Measurements from ENCODE around the gene RYR2. TPM values are rescaled to one million over a fixed set of nuclear protein-coding genes. Genes with fewer than 3 reads are reported as not detected.

RYR2 gene
- polyA plus RNA-seq, 3 donors from 2014 or later: 0.12 to 0.18 TPM; not detected in 1

DNA sequence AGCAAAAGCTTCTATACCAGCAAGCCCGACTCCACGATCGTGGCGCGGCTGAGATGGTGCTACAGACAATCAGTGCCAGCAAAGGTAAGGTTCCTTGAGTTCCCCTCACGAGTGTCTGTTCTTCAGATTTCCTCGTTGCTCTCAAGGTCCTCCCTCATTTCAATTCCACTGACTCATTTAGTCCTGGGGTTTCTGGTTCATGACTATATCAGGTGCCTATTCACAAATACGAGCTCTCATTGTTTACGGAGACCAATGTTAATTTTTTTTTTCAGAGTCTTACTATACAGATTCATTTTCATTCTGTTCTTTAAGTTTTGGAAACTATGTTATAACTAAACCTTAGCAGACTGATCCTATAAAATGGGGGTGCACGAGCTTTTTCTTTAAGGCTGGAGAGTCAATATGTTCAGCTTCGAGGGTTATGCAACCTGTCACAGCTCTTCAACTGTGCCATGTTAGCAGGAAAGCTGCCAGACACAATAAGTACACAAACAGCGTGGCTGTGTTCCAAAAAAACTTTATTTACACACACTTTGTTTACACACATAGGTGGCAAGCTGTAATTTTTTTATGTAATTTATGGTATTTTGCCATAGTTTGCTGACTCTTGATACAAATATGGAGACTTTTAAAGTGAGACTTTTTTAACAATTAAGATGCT is 714.5 kb downstream of the RYR2 start:
- Mint-ChIP-seq H3K27me3 (ENCODE audit: low read depth in 3 of 3) (no peaks in the 10 kb centered on the region), H3K27ac (no peak overlapping the region), H3K36me3 (no peaks in the 10 kb centered on the region), H3K9me3 (peaks cover 0 to 6% (median 2%) of the 10 kb centered on the region in 6 donors), H3K4me3 (no peak overlapping the region), H3K4me1 (peaks cover 10 to 12% of the 10 kb centered on the region in 2 donors)
- no peak for DNase-seq

DNA sequence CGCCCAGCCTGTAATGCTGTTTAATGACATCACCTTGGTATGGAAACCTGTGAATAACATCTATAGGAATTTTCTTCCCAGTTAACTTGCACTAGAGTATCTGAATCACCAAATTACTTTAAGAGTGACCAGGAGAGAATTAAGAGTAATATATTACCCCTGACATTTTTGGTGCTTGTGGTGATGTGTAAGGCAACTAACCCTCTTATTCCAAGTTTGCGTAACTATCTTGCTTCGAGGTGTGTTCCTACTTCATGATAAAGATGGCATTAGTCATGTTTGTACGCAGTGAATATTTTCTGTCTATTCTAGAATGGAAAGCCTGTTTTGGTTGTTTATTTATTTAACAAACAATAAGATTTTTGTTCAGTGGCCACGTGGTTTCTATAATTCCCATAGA is 717.4 kb downstream of the RYR2 start:
- peaks cover 0 to 2% (median 0%) of the 10 kb centered on the region in 3 donors for H3K36me3 Mint-ChIP-seq
- peaks cover 8 to 10% of the 10 kb centered on the region in 2 donors for H3K4me1 Mint-ChIP-seq
- H3K4me3 Mint-ChIP-seq: no peak overlapping the region
- no peak overlapping the region for H3K27ac Mint-ChIP-seq
- no peaks in the 10 kb centered on the region for H3K27me3 Mint-ChIP-seq (ENCODE audit: low read depth in 3 of 3)
- DNase-seq: no peak
- H3K9me3 Mint-ChIP-seq: peaks cover 0 to 11% (median under 1%) of the 10 kb centered on the region in 6 donors

DNA sequence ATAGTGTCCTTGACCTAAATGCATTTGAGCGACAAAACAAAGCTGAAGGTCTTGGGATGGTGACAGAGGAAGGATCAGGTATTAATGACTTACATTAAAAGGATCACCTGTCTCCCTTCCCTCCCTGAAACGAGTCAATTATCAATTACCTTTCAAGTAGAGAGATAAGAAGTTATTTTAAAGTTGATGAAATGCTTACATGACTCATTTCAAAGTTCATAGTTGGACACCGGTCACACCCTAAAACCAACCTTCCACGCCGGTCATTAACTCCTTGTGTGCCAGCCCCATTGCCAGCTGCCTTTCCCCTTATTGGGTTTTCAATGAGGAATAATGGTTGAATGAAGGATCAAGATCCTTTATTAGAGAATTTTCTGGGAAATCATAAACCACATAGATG is 719.0 kb downstream of the RYR2 start:
- Mint-ChIP-seq H3K9me3 (peaks cover 0 to 8% (median 2%) of the 10 kb centered on the region in 6 donors), H3K36me3 (peaks cover 0 to 2% (median 0%) of the 10 kb centered on the region in 3 donors), H3K4me1 (no peaks in the 10 kb centered on the region), H3K27me3 (ENCODE audit: low read depth in 3 of 3) (no peaks in the 10 kb centered on the region), H3K27ac (no peak overlapping the region), H3K4me3 (no peak overlapping the region)
- no peak for DNase-seq

DNA sequence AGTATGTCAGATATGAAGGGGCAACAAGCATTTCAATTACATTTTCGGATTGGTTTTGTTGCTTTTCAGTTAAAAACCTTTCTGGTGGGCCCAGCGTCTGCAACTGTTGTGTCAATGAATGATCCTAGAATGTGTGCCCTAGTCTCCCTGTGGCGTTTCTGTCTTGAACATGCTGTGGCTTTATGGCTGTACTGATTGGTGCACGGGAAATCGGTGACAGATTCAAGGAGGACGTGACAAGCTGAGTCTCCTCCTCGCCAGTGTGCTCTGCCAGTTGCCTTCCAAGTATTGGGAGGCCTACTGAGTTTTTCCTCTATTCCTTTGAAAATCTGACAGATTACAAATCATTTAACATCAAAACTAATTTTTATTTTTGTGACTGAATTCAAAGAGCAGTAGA is 721.2 kb downstream of the RYR2 start:
- no peaks in the 10 kb centered on the region for H3K27me3 Mint-ChIP-seq (ENCODE audit: low read depth in 3 of 3)
- DNase-seq: no peak
- H3K4me3 Mint-ChIP-seq: no peak overlapping the region
- H3K27ac Mint-ChIP-seq: no peak overlapping the region
- H3K4me1 Mint-ChIP-seq: no peaks in the 10 kb centered on the region
- H3K36me3 Mint-ChIP-seq: peaks cover 0 to 2% (median 0%) of the 10 kb centered on the region in 3 donors
- H3K9me3 Mint-ChIP-seq: peaks cover 0 to 6% (median 2%) of the 10 kb centered on the region in 6 donors

DNA sequence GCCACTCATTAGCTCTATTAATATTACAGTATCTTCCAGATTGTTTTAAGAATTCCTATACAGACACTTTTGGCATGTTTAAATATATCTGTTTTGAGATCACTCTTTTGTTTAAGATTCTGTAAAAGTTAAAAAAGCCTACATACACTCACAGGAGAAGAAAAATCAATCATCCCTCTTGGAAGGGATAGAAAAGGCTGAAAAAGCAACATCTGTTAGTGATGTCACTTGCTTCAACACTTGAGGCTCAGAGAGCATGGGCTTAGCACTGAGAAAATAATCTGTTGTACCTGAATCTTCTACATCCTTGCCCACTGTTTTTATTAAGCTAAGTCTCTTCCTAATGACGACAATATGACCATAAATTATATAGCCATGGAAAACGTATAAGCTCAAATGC is 721.8 kb downstream of the RYR2 start:
- peaks cover 0 to 2% (median 0%) of the 10 kb centered on the region in 3 donors for H3K36me3 Mint-ChIP-seq
- DNase-seq: no peak

DNA sequence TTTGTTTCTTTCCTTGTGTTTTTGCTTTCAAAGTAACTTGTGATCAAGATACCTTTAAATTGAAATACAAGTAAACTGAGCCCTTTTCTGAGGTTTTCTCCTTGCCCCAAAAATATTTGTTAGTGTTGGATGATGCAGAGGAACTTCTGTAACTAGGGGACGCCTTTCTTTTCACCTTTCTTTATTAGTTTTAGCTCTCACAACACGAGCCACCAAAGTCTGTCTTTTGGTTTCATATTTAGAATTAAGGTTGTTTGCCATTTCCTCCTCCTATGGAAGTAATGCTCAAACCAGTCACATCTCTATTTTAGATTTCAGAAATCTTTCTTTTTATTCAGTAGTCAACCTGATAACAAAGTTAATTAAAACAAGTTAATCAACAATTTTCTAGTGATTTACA is 727.9 kb downstream of the RYR2 start:
- peaks cover 0 to 3% of the 10 kb centered on the region in 2 donors for H3K4me1 Mint-ChIP-seq
- peaks cover 0 to 5% (median under 1%) of the 10 kb centered on the region in 6 donors for H3K9me3 Mint-ChIP-seq
- no peaks in the 10 kb centered on the region for H3K36me3 Mint-ChIP-seq
- H3K27ac Mint-ChIP-seq: peak overlapping the region in 1 of 6 donors; percentile 46
- no peak for DNase-seq
- H3K27me3 Mint-ChIP-seq (ENCODE audit: low read depth in 3 of 3): peaks cover 0 to 8% (median 2%) of the 10 kb centered on the region in 3 donors
- H3K4me3 Mint-ChIP-seq: peak overlapping the region in 2 of 5 donors; percentile 17 to 64

More for the DNA sequence above, 721.8 kb downstream of the RYR2 start:
- Mint-ChIP-seq H3K4me3 (no peak overlapping the region), H3K27ac (no peak overlapping the region), H3K27me3 (ENCODE audit: low read depth in 3 of 3) (no peaks in the 10 kb centered on the region), H3K4me1 (no peaks in the 10 kb centered on the region), H3K9me3 (peaks cover 0 to 6% (median 2%) of the 10 kb centered on the region in 6 donors)

DNA sequence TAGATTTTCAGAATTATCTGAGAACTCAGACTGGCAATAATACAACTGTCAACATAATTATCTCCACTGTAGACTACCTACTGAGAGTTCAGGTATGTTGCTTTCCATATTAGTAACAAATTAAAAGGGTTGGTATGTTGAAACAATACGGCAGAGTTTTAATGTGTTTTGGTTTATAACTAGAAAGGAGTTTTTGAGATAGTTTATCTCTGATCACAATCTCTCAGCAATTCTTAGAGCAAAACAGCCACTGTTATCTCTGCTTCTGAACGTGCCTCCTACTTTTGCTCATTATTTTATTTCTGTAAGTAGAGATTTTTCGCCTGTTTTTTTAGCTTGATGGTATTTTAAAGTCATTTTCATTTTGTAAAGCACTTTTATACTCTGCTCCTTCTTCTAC is 730.0 kb downstream of the RYR2 start:
- no peak overlapping the region for H3K27ac Mint-ChIP-seq
- DNase-seq: no peak
- H3K9me3 Mint-ChIP-seq: peaks cover 0 to 4% (median under 1%) of the 10 kb centered on the region in 6 donors
- H3K4me3 Mint-ChIP-seq: no peak overlapping the region
- H3K4me1 Mint-ChIP-seq: peaks cover 0 to 3% of the 10 kb centered on the region in 2 donors
- peaks cover 0 to under 1% (median 0%) of the 10 kb centered on the region in 3 donors for H3K36me3 Mint-ChIP-seq
- peaks cover 3 to 9% (median 4%) of the 10 kb centered on the region in 3 donors for H3K27me3 Mint-ChIP-seq (ENCODE audit: low read depth in 3 of 3)

DNA sequence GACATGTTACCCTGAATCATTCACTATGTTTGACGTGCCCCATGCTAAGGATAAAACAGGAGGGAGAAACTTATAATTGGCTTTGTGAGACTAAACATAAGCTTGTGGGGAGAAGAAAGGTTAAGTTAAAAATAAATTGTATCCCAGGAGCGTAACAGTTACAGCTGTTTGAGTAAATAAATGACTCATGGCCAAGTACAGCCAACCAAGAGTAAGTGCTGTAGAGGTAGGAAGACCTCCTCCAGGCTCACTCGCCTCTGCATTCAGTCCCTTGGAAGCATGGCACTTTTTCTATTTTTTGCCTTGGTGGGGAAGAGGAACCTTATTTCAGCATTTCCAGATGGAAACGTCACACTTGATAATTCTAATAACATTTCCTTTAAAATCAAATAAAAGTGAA is 732.3 kb downstream of the RYR2 start:
- Mint-ChIP-seq H3K4me1 (peaks cover 0 to 3% of the 10 kb centered on the region in 2 donors), H3K4me3 (no peak overlapping the region), H3K27me3 (ENCODE audit: low read depth in 3 of 3) (peaks cover 3 to 10% (median 4%) of the 10 kb centered on the region in 3 donors), H3K36me3 (peaks cover 0 to 5% (median 0%) of the 10 kb centered on the region in 3 donors), H3K9me3 (peaks cover 0 to 4% (median under 1%) of the 10 kb centered on the region in 6 donors), H3K27ac (no peak overlapping the region)
- DNase-seq: no peak

DNA sequence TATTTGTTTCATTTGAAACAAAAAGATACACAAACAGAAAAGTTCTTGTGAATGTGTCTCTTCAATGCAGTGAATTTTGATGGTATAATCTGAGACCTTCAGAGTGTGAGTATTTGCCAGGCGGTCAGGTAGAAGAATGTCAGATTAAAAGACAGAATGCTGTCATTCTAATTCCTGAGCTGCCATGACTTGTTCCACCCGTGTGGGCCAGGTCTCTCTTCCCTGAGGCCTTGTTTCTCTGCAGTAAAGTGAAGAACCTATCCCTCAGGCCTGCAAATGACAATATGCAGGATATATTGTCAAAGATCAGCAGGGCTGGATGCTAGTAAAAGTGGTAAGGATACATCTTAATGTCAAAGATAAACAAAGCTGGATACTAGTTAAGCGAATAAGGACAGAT is 737.4 kb downstream of the RYR2 start:
- peaks cover 0 to 5% (median 0%) of the 10 kb centered on the region in 3 donors for H3K36me3 Mint-ChIP-seq
- H3K9me3 Mint-ChIP-seq: peaks cover 0 to 9% (median under 1%) of the 10 kb centered on the region in 6 donors
- peaks cover 3% of the 10 kb centered on the region in 3 donors for H3K27me3 Mint-ChIP-seq (ENCODE audit: low read depth in 3 of 3)
- H3K4me3 Mint-ChIP-seq: no peak overlapping the region
- DNase-seq: no peak
- no peaks in the 10 kb centered on the region for H3K4me1 Mint-ChIP-seq
- no peak overlapping the region for H3K27ac Mint-ChIP-seq

DNA sequence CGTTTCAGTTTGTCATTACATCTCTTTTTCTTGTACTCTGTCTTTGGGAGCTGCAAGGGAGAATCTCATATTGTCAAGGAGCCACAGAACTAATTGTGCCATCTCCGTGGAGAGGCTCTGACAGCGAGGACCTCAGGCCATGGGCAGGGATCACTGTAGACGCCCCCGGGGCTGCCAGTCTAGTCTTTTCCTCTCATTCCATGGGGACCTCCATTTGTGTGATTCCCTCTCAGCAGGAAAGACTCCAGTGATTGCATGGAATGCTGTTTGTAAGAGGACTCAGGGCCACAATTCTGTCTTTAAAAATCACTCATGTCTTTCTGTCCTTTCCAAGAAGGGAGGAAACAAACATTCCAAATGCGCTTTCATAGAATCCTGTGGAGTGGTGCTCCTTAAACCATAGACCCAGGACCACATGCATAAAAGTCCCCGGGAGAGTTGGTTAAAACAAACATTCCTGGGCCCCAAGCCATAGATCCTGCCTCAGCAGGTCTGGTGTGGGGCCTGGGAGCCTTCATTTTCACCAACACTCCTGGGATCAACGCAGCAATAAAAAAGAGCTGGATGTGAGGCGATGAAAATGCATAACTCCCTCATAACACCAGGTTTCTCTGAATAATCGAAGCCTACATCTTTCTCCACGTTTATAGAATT is 744.2 kb downstream of the RYR2 start:
- no peak overlapping the region for H3K27ac Mint-ChIP-seq
- no peak for DNase-seq
- no peak overlapping the region for H3K4me3 Mint-ChIP-seq
- H3K9me3 Mint-ChIP-seq: peaks cover 0 to 9% (median 1%) of the 10 kb centered on the region in 6 donors
- no peaks in the 10 kb centered on the region for H3K36me3 Mint-ChIP-seq
- peaks cover 0 to 3% of the 10 kb centered on the region in 2 donors for H3K4me1 Mint-ChIP-seq
- H3K27me3 Mint-ChIP-seq (ENCODE audit: low read depth in 3 of 3): peaks cover 0 to 3% (median 2%) of the 10 kb centered on the region in 3 donors

DNA sequence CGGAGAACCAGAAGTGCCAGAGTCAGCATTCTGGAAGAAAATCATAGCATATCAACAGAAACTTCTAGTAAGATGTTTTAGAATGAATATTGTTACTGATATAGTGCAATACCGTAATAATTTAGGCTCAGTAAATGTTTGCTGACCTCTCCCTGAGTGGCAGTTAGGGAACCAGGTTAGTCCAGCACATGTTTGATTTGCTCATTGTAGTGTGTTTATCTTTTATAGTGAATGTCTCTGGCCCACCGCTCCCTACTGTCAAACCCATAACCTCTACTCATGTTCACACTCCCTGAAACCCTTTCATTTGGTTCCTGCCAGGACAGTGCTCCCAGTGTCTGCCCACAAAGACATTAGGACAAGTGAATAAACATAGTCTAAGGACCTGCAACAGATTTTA is 746.1 kb downstream of the RYR2 start:
- no peak overlapping the region for H3K4me3 Mint-ChIP-seq
- no peak for DNase-seq
- peaks cover 0 to 3% (median 2%) of the 10 kb centered on the region in 3 donors for H3K27me3 Mint-ChIP-seq (ENCODE audit: low read depth in 3 of 3)
- H3K27ac Mint-ChIP-seq: peak overlapping the region in 2 of 6 donors; percentile 21 to 58
- H3K9me3 Mint-ChIP-seq: peaks cover 0 to 2% (median 0%) of the 10 kb centered on the region in 6 donors
- H3K4me1 Mint-ChIP-seq: peaks cover 3 to 5% of the 10 kb centered on the region in 2 donors
- H3K36me3 Mint-ChIP-seq: no peaks in the 10 kb centered on the region

DNA sequence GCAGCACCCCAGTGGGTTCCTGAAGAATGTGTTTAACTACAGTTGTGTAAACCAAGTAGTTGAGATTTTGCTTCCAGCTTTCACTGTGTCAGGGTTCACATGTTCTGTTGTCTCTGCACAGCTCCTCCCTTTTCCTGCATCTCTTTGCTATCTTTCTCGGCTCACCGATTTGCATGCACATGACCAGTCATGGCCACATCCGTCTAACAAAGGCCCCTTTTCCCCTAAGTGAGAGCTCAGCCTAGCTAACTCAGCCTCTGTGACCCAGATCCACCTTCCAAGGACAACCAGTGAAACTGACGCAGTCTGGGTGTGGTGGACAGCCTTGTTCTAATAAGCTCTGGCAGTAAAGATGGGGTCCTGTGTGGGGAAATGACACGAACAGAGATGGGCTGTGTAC is 747.6 kb downstream of the RYR2 start:
- peaks cover 0 to 3% (median 2%) of the 10 kb centered on the region in 3 donors for H3K27me3 Mint-ChIP-seq (ENCODE audit: low read depth in 3 of 3)
- H3K4me1 Mint-ChIP-seq: peaks cover 3 to 8% of the 10 kb centered on the region in 2 donors
- H3K27ac Mint-ChIP-seq: peak overlapping the region in 5 of 6 donors; percentile 6 to 84 (median 43)
- H3K9me3 Mint-ChIP-seq: peaks cover 0 to 2% (median 0%) of the 10 kb centered on the region in 6 donors
- no peaks in the 10 kb centered on the region for H3K36me3 Mint-ChIP-seq
- DNase-seq: peak; percentile 26 to 47 (median 30)
- peak overlapping the region in 2 of 5 donors; percentile 21 to 60 for H3K4me3 Mint-ChIP-seq

DNA sequence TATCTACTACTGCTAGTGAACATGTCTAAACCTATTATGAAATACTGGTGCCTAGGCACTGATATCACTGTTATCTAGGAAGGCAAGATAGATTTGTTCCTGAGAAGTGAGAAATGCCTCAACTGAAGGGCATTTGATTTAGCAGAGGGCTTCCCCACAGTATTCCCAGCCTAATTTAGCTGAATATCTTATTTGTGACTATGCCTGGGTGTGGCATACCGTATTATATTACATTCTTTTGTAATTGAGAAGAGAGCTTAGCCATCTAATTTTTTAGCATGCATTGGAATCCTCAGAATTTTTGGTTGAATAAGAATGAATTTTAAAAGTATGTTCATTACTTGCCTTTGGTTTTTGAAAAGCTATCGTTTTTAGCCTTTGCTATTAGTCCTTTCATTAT is 749.6 kb downstream of the RYR2 start:
- Mint-ChIP-seq H3K36me3 (no peaks in the 10 kb centered on the region), H3K27ac (no peak overlapping the region), H3K9me3 (peaks cover 0 to 2% (median 0%) of the 10 kb centered on the region in 6 donors)

DNA sequence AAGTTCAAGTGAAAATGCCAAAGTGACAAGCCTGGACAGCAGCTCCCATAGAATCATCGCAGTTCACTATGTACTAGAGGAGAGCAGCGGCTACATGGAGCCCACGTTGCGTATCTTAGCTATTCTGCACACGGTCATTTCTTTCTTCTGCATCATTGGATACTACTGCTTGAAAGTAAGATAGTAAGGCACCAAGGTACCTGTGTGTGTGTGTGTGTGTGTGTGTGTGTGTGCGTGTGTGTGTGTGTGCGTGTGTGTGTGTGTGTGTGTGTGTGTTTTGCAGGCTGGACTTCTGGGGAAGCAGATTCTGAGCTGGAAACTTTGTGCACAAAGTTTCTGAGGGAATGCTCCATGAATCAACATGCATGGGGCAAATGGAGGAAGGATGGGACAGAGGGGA is 750.2 kb downstream of the RYR2 start:
- H3K4me3 Mint-ChIP-seq: no peak overlapping the region
- H3K4me1 Mint-ChIP-seq: peaks cover 3 to 8% of the 10 kb centered on the region in 2 donors
- peaks cover 0 to 2% (median 0%) of the 10 kb centered on the region in 6 donors for H3K9me3 Mint-ChIP-seq
- DNase-seq: no peak
- peak overlapping the region in 1 of 6 donors; percentile 12 for H3K27ac Mint-ChIP-seq
- no peaks in the 10 kb centered on the region for H3K36me3 Mint-ChIP-seq
- H3K27me3 Mint-ChIP-seq (ENCODE audit: low read depth in 3 of 3): peaks cover 0 to 3% (median 0%) of the 10 kb centered on the region in 3 donors

More for the DNA sequence above, 749.6 kb downstream of the RYR2 start:
- Mint-ChIP-seq H3K27me3 (ENCODE audit: low read depth in 3 of 3) (peaks cover 0 to 3% (median 1%) of the 10 kb centered on the region in 3 donors), H3K4me1 (peaks cover 3 to 8% of the 10 kb centered on the region in 2 donors), H3K4me3 (no peak overlapping the region)
- DNase-seq: no peak

All from immature natural killer cell (primary cell).